HG03097 (cell line): ENCODE results near the gene GRB10.

Experiments
- ATAC-seq: cut with Tn5 transposase; IDR thresholded peaks from one replicate; pipeline ENCODE4 v1.9.1; 2021; ENCODE audit not compliant: unreplicated experiment, low FRiP score

GRB10 gene

GRCh38 chr7:50641442-50642405 lies 141.0 kb downstream of the GRB10 start:
- no peak for ATAC-seq

- no peak for ATAC-seq
Measured at GRCh38 chr7:50640779-50641178, 141.9 kb downstream of the GRB10 start.

GRCh38 chr7:50640256-50640655 lies 142.4 kb downstream of the GRB10 start:
- ATAC-seq = no peak

- no peak for ATAC-seq
Measured at GRCh38 chr7:50637725-50638643, 144.7 kb downstream of the GRB10 start.

- no peak for ATAC-seq
Measured at GRCh38 chr7:50634378-50634777, 148.3 kb downstream of the GRB10 start.

GRCh38 chr7:50633414-50633710 lies 149.3 kb downstream of the GRB10 start:
- no peak for ATAC-seq

GRCh38 chr7:50632561-50633413 lies 149.9 kb downstream of the GRB10 start:
- no peak for ATAC-seq

GRCh38 chr7:50631639-50632038 lies 151.1 kb downstream of the GRB10 start:
- ATAC-seq = no peak

GRCh38 chr7:50631100-50631499 lies 151.6 kb downstream of the GRB10 start:
- ATAC-seq = no peak

- ATAC-seq = no peak
Measured at GRCh38 chr7:50629238-50629901, 153.3 kb downstream of the GRB10 start.

- no peak for ATAC-seq
Measured at GRCh38 chr7:50628434-50629084, 154.1 kb downstream of the GRB10 start.

- ATAC-seq = no peak
Measured at GRCh38 chr7:50627824-50628361, 154.8 kb downstream of the GRB10 start.

- ATAC-seq = no peak
Measured at GRCh38 chr7:50626286-50626685, 156.4 kb downstream of the GRB10 start.

- ATAC-seq = no peak
Measured at GRCh38 chr7:50625360-50625759, 157.3 kb downstream of the GRB10 start.

- no peak for ATAC-seq
Measured at GRCh38 chr7:50622821-50623220, 159.9 kb downstream of the GRB10 start.

- no peak for ATAC-seq
Measured at GRCh38 chr7:50621973-50622490, 160.7 kb downstream of the GRB10 start.

- no peak for ATAC-seq
Measured at GRCh38 chr7:50621206-50621605, 161.5 kb downstream of the GRB10 start.

- no peak for ATAC-seq
Measured at GRCh38 chr7:50620433-50620832, 162.3 kb downstream of the GRB10 start.

GRCh38 chr7:50619684-50620083 lies 163.0 kb downstream of the GRB10 start:
- no peak for ATAC-seq
